Neural cell (in vitro differentiated cells): ENCODE results near the gene DNAH7.

Experiments
- EP300 ChIP-seq: fragments of 450-650 bp; conservative IDR thresholded peaks from 2 replicates; pipeline ENCODE4 v1.6.1; 2014; ENCODE audit warnings: antibody characterized with exemption, mild to moderate bottlenecking, moderate library complexity; ENCODE audit not compliant: poor library complexity, severe bottlenecking
- EZH2 ChIP-seq: fragments of 200-600, 300-800 bp; shearing (Covaris generic), sonication (generic); IDR thresholded peaks from 2 replicates; pipeline ENCODE4 v1.6.1; 2014; ENCODE audit warnings: antibody characterized with exemption, low read length, borderline replicate concordance, mild to moderate bottlenecking; ENCODE audit not compliant: insufficient read depth, poor library complexity, severe bottlenecking
- MXI1 ChIP-seq: fragments of 450-650 bp; conservative IDR thresholded peaks from 2 replicates; pipeline ENCODE4 v1.6.1; 2014; ENCODE audit warnings: antibody characterized with exemption, mild to moderate bottlenecking; ENCODE audit not compliant: poor library complexity, severe bottlenecking
- POLR2AphosphoS5 ChIP-seq: IDR thresholded peaks from 2 replicates; pipeline ENCODE4 v1.6.1; 2012
- SMC3 ChIP-seq: fragments of 450-650 bp; conservative IDR thresholded peaks from 2 replicates; pipeline ENCODE4 v1.6.1; 2014; ENCODE audit warnings: antibody characterized with exemption, mild to moderate bottlenecking, moderate library complexity; ENCODE audit not compliant: poor library complexity
- TAF1 ChIP-seq: IDR thresholded peaks from 2 replicates; pipeline ENCODE4 v1.6.1; 2012; ENCODE audit warnings: low read depth
- TF ChIP-seq, protein P1 (sequence below): fragments of 450-650 bp; IDR thresholded peaks from 2 replicates; pipeline ENCODE4 v1.5.1; 2014; ENCODE audit warnings: antibody characterized with exemption, mild to moderate bottlenecking, moderate library complexity; ENCODE audit not compliant: poor library complexity, severe bottlenecking
- TF ChIP-seq, protein P2 (sequence below): IDR thresholded peaks from 2 replicates; pipeline ENCODE4 v1.6.1; 2012; ENCODE audit warnings: borderline replicate concordance

- TF ChIP-seq, protein P1, sequence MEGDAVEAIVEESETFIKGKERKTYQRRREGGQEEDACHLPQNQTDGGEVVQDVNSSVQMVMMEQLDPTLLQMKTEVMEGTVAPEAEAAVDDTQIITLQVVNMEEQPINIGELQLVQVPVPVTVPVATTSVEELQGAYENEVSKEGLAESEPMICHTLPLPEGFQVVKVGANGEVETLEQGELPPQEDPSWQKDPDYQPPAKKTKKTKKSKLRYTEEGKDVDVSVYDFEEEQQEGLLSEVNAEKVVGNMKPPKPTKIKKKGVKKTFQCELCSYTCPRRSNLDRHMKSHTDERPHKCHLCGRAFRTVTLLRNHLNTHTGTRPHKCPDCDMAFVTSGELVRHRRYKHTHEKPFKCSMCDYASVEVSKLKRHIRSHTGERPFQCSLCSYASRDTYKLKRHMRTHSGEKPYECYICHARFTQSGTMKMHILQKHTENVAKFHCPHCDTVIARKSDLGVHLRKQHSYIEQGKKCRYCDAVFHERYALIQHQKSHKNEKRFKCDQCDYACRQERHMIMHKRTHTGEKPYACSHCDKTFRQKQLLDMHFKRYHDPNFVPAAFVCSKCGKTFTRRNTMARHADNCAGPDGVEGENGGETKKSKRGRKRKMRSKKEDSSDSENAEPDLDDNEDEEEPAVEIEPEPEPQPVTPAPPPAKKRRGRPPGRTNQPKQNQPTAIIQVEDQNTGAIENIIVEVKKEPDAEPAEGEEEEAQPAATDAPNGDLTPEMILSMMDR: no peak
- TF ChIP-seq TAF1 (no peak), EP300 (no peak), POLR2AphosphoS5 (no peak), MXI1 (no peak), SMC3 (no peak), EZH2 (no peak)
- TF ChIP-seq, protein P2, sequence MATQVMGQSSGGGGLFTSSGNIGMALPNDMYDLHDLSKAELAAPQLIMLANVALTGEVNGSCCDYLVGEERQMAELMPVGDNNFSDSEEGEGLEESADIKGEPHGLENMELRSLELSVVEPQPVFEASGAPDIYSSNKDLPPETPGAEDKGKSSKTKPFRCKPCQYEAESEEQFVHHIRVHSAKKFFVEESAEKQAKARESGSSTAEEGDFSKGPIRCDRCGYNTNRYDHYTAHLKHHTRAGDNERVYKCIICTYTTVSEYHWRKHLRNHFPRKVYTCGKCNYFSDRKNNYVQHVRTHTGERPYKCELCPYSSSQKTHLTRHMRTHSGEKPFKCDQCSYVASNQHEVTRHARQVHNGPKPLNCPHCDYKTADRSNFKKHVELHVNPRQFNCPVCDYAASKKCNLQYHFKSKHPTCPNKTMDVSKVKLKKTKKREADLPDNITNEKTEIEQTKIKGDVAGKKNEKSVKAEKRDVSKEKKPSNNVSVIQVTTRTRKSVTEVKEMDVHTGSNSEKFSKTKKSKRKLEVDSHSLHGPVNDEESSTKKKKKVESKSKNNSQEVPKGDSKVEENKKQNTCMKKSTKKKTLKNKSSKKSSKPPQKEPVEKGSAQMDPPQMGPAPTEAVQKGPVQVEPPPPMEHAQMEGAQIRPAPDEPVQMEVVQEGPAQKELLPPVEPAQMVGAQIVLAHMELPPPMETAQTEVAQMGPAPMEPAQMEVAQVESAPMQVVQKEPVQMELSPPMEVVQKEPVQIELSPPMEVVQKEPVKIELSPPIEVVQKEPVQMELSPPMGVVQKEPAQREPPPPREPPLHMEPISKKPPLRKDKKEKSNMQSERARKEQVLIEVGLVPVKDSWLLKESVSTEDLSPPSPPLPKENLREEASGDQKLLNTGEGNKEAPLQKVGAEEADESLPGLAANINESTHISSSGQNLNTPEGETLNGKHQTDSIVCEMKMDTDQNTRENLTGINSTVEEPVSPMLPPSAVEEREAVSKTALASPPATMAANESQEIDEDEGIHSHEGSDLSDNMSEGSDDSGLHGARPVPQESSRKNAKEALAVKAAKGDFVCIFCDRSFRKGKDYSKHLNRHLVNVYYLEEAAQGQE: no peak
Observed at GRCh38 chr2:196079052-196079451, 10.4 kb upstream of the DNAH7 start.
